Epithelial cell of proximal tubule (primary cell): Measurements from ENCODE around the gene HOXB4. TPM values are rescaled to one million over a fixed set of nuclear protein-coding genes. Genes with fewer than 3 reads are reported as not detected.
A peak's percentile ranks its signal among the peaks of the same experiment; 100 is the strongest.

Experiments used
- DNase-seq: peaks from one replicate; pipeline ENCODE4 v3.0.0-alpha.2; 2011; ENCODE audit warnings: low read depth
- H3K4me3 ChIP-seq: 2 replicates; pipeline ENCODE4 v1.5.1; 2011; ENCODE audit warnings: low read depth, mild to moderate bottlenecking, low read length
- total RNA-seq: library from RNA; depleted of rRNA; stranded (reverse); fragments of >200 nt; gene quantifications from 2 replicates; pipeline ENCODE4 v1.2.3, GENCODE V29; 2015
- TF ChIP-seq, protein P1 (sequence below): conservative IDR thresholded peaks from 2 replicates; pipeline ENCODE4 v1.5.1; 2012; ENCODE audit warnings: low read depth, mild to moderate bottlenecking, low read length

The HOXB4 gene
- total RNA-seq, 1 donor from 2014 or later: 5.7 TPM

DNA sequence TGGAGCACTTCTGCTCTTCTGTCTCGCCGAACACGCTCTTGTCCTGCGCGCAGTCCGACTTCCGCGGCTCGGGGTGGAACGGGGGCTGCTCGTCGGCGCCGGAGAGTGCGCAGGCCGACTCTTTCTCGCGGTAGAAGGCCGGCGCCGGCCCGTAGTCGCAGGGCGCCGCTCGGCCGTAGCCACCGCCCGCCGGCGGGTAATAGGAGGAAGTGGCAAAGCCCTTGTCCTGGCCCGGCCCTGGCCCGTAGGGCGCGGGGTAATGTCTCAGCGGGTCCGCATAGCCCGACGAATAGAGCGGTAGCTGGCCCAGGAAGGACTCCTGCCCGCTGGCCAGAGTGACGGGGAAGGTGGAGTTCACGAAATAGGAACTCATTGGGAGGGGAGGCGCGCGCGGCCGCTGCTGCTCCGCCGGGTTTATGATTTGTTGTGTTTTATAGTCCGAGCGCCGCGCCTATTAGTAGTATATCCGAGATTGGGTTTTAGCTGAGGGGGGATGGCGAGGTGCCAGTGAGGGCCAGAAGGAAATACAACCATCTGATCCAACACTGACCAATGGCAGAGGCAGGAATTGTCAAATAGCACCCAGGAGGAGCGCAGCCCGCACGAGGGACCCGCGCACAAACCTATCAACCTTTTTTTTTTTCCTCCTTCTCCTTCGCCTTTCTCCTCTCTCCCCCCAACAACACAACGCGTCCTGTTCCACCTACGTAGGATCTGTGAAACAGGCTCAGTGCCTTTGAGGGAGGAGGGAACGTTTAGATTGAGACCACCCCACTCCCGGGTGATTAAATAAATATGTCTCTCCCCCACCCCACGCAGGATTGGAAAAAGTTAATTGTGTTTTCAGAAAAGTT, 19.9 kb upstream of the HOXB4 start:
- TF ChIP-seq, protein P1, sequence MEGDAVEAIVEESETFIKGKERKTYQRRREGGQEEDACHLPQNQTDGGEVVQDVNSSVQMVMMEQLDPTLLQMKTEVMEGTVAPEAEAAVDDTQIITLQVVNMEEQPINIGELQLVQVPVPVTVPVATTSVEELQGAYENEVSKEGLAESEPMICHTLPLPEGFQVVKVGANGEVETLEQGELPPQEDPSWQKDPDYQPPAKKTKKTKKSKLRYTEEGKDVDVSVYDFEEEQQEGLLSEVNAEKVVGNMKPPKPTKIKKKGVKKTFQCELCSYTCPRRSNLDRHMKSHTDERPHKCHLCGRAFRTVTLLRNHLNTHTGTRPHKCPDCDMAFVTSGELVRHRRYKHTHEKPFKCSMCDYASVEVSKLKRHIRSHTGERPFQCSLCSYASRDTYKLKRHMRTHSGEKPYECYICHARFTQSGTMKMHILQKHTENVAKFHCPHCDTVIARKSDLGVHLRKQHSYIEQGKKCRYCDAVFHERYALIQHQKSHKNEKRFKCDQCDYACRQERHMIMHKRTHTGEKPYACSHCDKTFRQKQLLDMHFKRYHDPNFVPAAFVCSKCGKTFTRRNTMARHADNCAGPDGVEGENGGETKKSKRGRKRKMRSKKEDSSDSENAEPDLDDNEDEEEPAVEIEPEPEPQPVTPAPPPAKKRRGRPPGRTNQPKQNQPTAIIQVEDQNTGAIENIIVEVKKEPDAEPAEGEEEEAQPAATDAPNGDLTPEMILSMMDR: no peak
- H3K4me3 ChIP-seq: peak overlapping the region; percentile 74
- DNase-seq: no peak

DNA sequence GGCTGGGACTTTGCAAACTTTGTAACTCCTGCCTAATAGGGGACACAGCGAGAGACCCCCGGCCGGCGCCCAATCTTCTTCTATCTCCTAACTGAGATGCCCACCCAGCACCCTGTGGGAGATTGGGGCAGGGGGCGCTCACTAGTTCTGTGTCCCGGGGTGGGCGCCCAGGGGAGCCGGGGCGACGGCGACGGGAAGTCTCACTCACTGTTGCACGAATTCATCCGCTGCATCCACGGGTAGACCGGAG, 19.3 kb upstream of the HOXB4 start:
- no peak for DNase-seq
- H3K4me3 ChIP-seq: peak overlapping the region; percentile 74
- TF ChIP-seq, protein P1: no peak

DNA sequence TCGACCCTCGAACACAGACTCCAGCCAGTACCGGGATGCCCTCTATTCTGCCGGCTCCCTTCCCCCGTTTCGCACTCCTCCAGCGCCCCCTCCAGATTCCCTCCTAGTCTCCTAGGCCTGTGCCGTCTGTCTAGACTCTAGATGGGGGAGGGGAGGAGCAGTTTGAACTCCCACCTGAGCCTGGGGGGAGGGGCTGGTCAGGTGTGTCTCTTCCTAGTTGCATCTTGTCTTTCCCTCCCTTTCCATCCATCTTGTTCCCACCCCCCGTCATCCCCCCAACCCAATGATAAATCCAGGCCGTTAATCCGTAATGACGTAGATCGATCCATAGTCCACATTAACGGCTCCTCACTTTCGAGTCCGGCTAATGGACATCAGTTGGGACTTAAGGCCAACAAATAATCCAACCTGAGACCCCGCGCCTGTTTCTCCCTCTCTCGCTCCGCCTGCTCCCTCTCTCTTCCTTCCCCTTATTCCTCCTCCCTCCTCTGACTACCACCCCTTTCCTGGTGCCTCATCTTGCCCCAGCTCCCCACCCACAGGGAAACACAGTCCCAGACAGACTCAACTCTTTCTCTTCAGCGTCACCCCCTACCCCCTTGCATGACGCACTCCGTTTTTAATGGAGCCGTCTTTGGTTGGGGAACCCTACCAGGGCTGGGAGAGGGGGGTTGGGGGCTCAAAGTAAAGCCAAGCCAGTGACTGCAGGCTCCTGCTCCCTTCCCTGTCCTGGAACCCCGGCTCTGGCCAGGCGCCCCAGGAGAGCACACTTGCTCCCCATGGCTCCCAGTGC, 18.8 kb upstream of the HOXB4 start:
- H3K4me3 ChIP-seq: peak overlapping the region; percentile 74
- TF ChIP-seq, protein P1: no peak
- no peak for DNase-seq

DNA sequence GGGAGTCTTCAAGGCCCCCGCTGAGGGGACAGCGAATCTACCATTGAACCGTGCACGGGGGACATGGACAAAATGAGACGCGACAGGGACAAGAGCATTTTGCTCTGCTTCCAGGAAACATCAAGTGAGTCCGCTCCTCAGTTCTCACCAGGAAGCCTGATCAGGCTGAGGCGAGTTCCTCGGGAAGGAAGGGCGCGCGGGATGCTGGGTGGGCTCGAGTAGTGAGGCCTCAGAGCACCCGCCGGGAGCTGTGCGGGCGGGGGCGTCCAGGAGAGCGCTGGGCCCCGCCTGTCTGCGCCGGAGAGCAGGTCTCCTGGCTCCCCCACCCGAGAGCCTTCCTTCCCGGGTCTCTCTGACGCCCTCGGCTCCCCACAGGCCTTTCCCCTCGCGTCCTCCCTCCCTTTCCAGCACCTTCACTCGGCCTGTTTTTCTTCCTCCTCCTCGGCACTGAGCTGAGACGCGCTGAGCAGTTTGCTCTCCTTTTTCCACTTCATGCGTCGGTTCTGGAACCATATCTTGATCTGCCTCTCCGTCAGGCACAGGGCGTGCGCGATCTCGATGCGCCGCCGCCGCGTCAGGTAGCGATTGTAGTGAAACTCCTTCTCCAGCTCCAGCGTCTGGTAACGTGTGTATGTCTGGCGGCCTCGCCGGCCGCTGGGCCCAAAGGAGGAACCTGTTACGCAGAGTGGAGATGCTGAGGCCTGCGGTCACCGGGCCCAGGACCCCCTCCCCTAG, 18.0 kb upstream of the HOXB4 start:
- DNase-seq: no peak
- peak overlapping the region; percentile 74 for H3K4me3 ChIP-seq
- TF ChIP-seq, protein P1: no peak

DNA sequence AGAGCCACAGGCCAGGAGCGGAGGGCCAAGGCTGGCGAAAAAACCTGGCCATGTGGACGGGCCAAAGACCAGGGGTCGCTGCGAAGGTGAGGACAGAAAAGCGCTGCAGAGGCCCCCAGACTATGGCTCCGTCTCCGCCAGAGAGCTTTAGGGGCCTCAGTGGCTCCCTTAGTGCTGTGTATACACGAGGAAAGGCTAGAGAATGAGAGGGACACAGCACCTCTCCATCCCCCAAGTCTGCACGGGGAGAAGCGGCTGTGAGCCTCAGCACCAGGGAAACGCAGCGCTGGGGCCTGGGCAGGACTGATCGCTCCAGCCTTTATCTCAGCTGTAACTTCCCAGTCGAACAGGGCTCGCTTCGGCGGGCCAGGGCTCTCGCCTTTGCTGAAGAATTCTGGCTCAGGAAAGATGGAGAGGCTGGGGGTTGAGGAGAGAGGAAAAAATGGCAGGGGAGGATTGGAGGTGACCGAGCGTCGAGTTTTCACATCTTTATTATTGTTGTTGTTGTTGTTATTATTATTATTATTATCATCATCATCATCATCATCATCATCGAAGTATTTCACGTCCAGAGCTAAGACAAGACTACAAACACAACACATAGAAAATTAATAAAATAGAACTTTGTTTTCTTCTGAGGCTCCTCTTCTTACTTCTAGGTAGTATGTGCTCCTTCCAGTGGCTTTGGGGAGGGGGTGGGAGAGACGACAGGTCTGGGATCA, 17.3 kb upstream of the HOXB4 start:
- TF ChIP-seq, protein P1: no peak
- H3K4me3 ChIP-seq: peak overlapping the region; percentile 74
- no peak for DNase-seq

DNA sequence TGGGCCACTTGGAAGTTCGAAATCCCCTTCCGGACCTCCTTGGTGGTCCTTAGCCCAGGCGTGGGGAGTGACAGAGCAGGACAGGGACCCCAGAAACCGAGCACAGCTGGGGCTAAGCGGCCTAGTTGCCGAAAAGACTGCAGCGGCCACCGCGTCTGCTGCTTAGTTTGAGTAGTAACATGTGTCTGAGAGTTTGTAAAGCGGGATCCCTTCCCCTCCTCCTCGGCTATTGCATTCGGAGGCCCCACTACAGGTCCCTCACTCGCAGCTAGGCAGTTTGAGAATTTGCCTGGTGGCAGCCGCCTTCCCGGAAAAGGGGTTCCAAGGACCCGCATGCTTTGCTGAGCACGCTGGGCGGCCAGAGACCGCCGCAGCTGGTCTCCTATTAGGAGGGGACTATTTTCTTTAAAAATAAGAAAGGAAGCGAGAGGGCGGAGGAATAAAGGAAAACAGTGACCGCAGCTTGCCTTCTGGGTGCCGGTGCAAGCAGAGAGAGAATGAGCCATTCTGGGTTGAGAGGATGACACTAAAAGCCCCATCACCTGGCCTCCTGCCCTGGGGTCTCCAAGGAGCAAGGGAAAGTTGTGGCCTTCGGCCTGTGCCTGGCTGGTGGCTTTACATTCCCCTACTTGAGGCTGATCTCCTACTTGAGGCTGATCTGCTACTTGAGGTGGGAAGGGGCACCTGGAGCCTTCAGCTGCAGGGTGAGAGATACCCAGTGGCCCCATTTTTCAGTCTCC, 16.6 kb upstream of the HOXB4 start:
- DNase-seq: no peak
- TF ChIP-seq, protein P1: no peak
- peak overlapping the region; percentile 74 for H3K4me3 ChIP-seq
